ENCODE results near the gene IQGAP3.

IQGAP3 gene

DNA sequence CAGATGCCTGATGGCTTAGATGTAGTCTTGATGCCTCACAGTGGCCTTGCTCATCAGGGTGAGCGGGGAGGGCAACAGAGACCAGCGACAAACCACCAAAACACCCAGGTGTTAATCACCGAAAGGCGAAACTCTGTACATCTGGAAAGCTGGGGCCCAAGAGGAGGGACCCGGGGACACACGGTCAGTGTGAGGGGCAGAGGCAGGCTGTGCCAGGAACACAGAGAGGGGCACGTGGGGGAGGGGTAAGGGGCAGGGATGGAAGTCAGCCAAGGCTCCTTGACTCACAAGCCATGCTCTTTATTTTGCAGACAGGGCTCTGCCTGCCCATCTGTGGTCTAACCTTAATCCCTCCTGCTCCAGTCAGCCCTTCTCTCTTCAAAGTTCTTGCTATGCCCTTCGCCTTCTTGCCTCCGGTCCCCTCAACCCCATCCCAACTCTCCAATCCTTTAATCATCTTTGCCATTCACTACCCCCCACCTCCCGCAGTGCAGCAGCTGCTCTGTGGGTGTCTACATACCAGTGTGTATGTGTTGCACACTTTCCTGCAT is 76.1 kb downstream of the IQGAP3 start:
- DNase-seq (ENCODE audit: low read depth) = no peak

DNA sequence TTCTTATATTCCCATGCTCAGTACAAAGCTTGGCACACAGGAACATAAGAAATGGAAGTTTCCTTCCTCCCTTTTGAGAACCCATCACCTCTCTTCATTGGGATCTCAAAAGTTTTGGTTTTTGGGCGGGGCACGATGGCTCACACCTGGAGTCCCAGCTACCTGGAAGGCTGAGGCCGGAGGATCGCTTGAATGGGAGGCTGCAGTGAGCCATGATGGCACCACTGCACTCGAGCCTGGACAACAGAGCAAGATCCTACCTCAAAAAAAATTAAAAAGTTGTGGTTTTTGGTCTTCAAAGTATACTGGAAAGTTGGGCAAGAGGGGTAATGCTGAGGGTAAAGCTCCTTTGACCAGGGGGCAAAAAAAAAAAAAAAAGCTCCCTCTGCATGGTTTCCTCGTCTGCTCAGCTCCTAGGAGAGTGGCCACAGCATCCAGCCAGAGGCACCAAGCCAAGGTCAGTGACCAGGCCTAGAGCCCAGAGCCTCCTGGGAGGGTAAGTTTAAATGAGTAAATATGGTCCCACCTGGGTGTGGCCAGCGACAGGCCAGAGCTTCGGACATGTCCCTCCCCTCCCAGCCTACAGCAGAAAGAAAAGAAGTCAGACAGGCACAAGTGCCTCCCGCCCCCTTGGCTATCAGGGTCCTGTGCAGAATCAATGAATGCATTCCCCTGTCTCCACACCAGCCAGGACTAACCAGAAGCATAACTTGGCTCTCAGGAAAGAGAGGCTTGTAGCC is 76.8 kb downstream of the IQGAP3 start:
- no peak for DNase-seq (ENCODE audit: low read depth)

DNA sequence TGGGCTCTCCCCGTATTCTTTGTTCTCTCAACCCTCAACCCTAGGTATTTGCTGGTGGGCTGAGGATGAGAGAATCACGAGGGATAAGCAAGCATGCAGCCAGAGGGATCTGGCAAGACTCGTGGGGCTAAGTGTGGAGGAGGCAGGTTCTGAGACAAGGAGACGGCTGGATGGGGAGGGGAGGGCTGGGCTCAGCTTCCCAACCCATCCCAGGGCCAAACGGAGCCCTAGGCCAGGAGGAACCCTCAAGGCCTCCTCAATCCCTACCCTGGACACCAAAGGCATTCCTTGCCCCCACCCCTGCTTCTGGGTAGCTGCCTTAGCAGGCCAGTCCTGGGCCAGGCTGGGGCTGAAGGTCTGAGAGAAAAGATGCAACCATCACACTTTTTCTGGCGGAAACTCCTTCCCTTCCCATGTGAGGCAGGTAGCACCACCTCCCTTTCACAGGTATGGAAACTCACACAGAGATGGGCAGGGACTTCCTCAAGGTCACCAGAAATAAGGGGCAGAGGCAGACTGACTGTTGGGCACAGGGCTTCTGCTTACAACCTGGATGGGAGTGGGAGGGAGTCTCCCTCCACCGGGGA is 78.0 kb downstream of the IQGAP3 start:
- DNase-seq (ENCODE audit: low read depth) = no peak

DNA sequence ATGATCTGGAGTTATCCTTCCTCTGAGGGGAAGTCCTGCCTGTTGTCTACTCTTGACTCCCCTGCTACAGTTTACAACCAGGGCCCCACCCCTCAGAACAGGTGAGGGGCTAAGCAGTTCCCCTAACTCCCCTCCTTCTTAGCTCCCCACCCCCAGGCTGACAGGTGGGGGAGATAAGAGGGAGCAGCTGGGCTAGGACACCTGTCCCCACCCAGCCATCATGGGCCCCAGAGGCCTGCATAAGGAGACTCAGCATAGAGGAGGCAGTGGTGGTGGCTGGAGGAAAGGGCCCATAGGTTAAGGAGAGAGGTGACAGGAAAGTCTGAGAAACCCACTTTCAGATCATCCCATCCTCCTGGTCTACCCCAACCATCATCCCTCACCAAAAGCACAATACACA is 78.6 kb downstream of the IQGAP3 start:
- no peak for DNase-seq (ENCODE audit: low read depth)

DNA sequence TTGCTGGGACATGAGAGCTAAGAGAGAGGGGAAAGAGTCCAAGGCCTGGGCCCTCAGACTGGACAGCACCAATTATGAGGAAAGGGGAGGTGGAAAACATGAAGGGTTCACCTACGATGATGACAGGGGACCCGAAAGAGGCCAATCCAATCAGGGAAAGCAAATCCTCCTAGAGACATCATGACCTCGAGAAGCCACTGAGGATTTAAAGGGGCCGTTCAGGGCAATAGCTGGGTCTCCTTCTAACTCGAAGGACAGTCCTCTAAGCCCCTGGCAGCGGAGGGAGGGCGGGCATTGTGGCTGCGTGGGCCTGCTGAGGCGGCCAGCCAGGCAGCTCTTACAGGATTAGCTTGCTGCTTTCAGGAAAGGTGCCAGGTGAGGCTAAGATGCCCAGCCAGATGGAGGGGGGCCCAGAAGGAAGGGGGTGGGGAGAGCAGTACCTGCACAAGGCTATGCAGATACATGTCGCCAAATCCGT is 79.2 kb downstream of the IQGAP3 start:
- no peak for DNase-seq (ENCODE audit: low read depth)

DNA sequence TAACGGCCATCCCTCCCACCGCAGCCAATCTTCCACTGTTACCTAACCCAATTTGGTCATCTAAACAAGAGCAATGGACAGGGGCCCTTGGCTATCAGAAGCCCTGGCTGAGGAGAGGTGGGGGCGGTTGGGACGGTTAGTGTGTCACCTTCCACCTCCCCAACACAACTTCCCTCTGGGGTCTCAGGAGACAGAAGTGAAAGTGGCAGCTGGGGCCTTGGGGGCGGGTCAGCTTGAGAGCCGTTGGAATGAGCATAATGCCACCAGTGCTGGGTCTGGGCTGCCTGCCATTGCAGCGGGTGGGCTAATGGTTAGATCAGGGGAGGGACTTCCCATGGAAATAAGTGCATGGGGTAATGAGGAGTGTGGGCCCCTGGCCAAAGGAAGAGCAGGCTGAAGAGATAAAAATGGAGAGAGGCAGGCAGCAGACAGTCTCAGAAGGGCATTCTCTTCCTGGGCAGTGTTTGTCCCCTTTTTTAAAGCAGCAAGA is 79.7 kb downstream of the IQGAP3 start:
- DNase-seq (ENCODE audit: low read depth) = no peak

DNA sequence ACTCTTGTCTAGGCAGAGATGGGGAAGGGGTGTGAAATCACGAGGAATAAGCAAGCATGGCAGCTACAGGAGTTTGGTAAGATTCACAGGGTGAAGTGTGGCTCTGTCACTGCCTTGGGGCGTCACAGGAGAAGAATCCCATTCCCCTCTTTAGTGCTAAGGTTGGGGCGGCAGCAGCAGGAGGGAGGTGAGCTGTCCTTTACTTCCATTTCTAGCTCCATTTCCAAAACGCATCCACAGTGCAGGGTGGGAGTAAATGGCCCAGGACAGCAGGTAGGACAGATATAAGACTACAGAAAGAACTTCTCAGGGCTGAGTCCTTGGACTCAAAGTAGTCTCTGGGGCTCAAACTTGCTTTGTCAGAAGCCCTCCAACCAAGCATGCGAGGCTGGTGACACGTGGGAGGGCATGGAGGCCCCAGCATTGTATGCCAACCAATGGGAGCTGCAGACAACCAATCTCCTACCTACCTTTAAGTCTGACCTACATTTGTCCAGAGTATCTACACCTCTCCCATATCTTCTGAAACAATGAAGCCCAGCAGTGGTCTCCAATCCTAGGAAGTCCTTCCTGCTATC is 80.3 kb downstream of the IQGAP3 start:
- DNase-seq (ENCODE audit: low read depth) = no peak

DNA sequence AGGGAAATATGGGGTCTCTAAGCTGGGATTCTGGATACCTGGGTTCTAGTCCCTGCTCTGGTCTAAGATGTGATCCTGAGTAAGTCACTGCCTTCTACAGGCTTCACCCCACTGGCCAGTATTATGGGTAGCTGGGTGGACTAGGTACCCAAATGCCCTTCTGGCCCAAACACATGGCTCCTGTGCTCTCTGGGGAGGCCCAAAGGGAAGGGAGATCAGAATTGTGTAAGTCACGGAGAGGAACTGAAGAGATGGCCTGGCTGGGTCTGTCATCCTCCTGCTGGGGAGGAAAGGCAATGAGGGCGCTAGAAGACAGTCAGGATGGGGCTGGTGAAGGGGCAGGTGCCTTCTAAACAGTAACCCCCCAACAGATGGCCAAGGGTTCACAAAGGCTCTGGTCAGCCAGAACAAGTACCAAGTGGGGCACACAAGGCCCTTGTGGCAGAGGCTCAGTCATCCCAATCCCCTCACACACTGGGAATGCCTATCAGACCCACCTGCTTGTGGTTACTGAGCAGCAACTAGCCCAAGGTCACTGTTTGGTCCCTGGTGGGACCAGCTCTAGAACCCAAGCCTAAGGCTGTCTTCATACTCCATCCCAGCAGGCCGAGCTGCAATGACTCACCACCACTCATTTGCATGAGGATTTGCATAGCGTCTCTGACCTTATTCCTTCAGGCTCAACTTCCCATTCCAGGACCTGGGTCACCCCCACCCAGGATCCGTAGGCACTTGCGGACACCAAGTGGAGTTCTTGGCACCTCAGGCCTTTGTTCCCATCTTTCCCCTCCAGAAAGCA is 81.0 kb downstream of the IQGAP3 start:
- no peak for DNase-seq (ENCODE audit: low read depth)

DNA sequence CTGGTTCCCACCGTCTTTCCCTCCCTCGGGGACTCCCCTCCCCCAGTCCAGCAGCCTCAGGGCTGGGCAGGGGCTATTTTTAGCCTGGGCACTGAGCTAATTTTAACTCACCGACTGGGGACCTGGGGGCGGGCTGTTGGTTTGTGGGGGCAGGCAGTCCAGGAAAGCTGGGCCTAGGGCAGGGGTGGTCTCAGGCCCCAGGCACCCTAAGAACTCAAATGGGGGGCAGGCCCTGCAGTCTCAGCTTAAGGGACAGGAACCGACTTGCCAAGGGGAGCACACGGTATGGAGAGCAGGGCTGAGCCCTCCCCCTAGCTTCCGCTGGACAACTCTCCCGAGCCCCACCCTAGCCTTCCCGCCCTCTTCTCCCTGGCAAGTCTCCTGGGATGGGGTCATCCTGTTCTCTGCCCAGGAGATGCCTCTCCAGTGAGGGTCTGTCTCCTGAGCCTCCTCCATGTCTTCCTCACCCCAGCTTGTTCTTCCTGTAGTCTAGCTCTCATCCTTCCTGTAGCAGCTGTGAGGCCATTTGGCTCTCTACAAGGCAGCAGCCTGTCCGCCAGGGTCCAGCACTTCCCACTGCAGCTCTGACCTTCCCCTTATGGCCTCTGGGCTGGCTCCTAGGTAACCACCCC is 81.8 kb downstream of the IQGAP3 start:
- no peak for DNase-seq (ENCODE audit: low read depth)

DNA sequence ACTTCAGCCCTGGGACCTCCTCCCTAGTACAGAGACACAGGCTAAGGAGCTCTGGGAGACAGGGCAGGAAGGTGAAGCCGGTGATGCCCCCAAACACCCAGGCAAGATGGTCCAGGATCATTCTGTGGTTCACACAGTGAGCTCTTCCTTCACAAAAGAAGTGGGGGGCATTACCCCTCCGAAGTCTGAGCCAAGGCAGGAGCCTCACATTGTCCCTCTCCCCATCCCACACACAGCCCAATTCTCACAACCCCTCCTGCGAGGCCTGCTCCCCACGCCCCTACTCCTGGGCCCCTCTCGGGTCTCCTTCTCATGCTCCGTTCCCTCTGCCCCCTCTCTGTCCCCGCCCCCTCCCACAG is 82.5 kb downstream of the IQGAP3 start:
- DNase-seq (ENCODE audit: low read depth) = no peak

DNA sequence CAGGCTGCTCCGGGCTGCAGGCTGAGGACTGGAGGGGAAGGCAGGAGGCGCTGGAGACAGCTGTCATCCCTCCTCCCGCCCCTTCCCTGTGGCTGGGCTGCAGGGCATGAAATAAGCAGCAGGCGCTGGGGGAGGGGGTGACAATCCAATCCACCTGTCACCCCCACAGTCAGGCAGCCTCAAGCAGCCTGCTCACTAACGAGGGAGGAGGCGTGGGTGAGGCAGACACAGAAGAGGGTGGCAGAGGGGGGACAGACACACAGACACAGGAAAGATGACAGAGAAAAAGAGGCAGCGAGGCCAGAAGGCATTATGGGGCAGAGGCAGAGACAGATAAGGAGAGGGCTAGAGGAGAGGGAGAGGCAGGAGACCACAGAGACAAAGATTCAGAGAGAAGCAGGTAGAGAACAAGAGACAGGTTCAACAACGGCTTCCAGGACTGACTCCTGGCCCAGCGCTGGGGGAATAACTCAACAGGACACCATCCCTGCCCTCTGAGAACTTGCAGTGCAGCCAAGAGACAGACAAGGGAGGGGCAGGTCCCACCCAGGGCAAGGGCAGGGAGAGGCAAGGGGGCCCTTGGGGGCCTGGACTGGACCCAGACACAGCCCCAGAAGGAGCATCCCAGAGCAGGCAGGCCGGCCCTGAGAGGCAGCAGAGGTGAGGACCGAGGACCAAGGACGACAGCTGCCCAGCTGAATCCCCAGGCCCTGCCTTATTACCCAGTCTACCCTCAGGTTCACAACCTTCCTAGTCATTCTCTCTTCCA is 83.0 kb downstream of the IQGAP3 start:
- DNase-seq (ENCODE audit: low read depth) = no peak

DNA sequence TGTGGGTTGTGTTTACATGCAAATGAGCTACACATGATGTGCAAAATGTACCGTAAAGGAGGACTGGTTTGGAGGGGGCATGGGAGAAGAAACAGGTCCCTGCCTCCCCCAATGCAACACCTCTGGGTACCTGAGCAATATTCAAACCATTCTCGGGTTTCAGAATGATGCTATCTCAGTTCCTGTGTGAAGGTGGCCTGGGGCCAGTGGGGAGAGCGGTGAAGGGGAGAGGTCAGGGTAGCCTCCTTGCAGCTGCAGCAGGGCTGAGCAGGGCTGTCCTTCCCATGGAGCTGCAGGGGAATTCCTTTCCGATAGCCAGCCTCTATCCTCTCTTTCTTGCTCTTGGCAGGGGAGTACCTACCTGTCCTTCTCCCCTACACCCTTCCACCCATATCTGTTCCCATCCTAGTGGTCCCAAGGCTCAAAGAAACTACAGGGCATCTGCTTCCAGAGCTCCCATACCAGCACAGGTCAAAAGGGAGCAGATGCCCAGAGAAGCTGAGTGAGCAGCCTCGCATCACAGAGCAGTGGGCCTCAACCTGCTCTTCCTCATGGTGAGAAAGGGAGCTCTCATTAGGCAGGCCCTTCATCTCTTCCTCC is 83.7 kb downstream of the IQGAP3 start:
- DNase-seq (ENCODE audit: low read depth) = no peak

DNA sequence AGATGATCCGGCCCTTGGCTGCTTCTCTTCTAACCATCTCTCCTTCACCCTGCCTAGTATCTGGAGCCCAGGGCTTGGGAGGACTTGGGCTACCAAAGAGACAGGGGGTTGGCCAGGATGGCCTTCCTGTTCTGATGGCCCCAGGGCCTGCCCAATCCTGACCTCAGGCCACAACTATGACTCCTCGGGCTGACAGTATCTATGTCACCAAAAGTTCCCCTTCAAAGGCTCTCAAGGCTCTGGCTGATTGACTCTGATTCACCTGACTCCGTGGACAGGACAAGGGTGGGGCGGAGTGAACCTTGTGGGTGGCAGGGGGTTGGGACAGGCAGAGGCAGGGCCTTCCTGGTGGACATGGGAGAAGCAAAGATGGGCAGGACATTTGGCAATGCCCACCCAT is 84.5 kb downstream of the IQGAP3 start:
- DNase-seq (ENCODE audit: low read depth) = no peak

DNA sequence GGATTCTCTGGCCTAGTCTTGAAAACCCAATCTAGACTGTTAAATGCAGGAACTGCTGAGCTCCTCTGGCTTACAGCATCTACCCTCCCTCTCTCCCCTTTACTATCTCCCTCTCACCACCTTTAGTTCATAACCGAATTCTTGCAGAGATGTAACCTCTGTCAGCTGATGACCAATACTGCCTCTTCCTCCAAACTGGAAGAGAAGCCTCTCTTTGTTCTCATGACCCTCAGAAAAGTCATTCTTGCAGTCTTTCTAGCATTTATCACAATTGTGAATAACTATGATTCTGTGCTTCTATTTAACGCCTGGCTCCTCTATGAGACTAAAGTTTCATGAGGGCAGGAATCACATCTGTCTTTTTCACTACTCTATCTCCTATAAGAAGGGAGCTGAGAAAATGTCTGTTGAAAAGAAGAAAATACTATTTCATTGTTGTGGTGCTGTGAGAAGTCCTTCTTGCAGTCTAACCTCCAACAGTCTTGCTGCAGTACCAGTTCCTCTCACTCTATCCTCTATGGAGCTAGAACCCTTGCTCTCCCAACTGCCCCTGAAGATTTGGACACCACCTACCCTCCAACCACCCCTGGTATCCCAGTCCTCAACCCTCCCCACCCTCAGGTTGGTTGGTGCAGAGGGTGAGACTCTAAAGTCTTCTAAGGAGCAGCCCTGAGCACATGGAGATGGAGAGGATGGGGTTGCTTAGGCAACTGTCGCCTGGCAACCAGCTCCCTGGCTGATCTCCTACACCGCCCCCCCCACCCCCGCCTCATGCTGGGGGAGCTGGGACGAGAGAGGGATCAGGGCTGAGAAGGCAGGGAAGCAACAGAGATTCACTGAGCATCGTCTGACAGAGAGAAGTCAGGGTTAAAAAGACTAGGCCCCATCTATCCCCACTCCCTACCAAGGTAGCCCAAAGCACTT is 85.7 kb downstream of the IQGAP3 start:
- no peak for DNase-seq (ENCODE audit: low read depth)

DNA sequence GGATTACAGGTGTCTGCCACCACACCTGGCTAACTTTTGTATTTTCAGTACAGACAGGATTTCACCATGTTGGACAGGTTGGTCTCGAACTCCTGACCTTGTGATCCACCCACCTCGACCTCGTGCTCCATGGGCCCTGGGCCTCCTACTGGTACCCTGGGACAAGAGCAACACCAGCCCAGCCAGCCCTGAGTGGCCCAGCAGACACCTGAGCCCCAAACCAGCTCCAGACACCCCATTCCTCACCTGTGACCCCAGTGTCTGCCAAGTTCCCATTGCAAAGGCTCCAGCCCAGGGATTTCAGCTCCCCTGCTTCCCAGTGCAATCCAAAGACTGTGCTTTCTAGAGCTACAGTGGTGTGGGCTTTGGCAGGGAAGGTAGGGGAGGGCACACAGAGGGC is 86.4 kb downstream of the IQGAP3 start:
- DNase-seq (ENCODE audit: low read depth) = no peak

DNA sequence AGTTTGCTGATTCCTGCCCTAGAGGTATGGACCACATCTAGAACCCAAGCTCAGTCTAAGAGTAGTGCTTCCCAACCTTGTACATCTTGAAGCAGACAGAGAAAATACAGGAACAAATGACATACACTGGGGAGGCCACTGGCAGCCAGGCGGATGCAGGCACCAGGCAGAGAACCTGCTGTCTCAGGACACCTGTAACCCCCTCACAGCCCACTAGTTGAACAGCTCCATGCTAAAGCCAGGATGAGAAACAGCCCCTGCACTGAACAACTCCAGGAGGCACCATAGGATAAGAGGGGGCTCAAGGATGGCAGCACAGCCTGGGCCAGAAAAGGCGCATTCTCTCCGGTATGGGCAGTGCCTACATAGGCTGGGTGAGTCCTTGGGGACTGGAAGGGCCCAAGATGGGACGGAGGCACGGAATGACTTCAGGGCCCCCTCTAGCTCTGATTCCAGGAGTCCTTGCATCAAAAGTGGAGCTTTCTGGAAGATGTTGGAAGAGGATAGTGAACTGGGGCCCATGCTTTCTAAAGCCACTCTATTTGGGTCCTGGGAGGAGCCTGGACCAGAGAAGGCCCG is 87.8 kb downstream of the IQGAP3 start:
- DNase-seq (ENCODE audit: low read depth) = no peak

DNA sequence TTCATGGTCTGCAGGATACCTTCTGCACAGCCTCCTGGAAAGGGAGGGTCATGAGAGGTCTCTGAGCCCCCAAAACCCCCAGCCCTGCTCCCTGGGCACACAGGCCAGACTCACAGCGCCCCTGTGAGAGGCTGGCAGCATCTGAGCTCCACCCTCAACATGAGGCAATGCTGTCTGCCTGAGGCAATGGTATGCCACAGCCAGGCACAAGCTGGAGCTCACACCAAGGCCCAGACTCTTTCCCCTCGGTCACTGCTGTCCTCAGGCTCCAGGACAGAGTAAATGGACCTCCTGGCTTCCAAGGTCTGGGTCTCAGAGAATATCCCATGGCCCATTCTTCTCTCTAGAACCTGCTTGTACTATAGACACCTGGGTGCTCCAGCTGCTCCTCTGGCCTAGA is 89.0 kb downstream of the IQGAP3 start:
- no peak for DNase-seq (ENCODE audit: low read depth)

DNA sequence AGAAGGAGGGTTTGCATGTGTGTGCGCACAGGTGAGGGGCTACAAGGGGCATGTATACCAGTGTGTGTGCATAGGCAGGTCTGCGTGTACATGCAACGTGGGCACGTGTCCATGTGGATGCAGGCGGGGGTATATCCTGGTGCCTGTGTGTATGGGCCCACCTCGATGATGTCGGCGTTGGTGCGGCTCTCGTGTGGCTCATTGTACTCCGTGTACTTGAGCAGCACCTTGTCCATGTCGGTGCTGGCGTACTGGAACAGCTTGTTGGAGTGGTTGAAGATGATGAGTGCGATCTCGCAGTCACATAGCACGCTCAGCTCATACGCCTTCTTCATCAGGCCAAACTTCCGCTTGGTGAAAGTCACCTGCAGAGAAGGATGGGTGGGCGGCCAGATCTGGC is 90.1 kb downstream of the IQGAP3 start:
- DNase-seq (ENCODE audit: low read depth) = no peak

DNA sequence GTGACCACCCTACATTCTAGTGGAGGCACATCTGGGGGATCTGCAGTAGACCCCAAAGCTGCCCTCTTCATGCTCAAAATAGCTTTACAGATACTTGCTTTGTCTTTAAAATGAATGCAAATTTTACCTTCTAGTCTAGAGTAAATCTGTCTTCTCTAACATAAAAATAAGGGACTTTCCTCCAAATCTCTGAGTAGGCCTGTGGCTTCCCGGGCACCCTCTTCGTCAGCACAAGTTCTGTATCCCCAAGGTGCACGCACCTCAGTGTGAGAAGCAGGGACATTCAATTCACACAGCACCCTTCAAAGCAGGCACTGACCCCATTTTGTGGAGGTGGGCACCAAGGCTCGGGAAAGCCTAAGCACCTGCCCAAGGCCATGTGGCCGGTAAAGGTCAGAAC is 90.8 kb downstream of the IQGAP3 start:
- no peak for DNase-seq (ENCODE audit: low read depth)

Measured in GM04503 (cell line).